Neural crest cell (in vitro differentiated cells): ENCODE results near the gene EIF2B5. TPM values are rescaled to one million over a fixed set of nuclear protein-coding genes. Genes with fewer than 3 reads are reported as not detected.

Experiments
- DNase-seq: peaks from one replicate; pipeline ENCODE4 v3.0.0; 2021; ENCODE audit warnings: low read depth, mixed read lengths, low spot score
- H3K27ac Mint-ChIP-seq: one replicate; pipeline ENCODE4 v1.8.0; 2021; ENCODE audit warnings: mild to moderate bottlenecking, mixed read lengths; ENCODE audit not compliant: unreplicated experiment
- H3K27me3 Mint-ChIP-seq: 2 replicates; pipeline ENCODE4 v1.8.0; 2021; ENCODE audit warnings: low read depth, mild to moderate bottlenecking, mixed read lengths
- H3K36me3 Mint-ChIP-seq: 2 replicates; pipeline ENCODE4 v1.8.0; 2021; ENCODE audit warnings: low read depth, mild to moderate bottlenecking, mixed read lengths
- H3K4me1 Mint-ChIP-seq: 2 replicates; pipeline ENCODE4 v1.8.0; 2021; ENCODE audit warnings: mixed read lengths
- H3K4me3 Mint-ChIP-seq: one replicate; pipeline ENCODE4 v1.8.0; 2021; ENCODE audit warnings: mild to moderate bottlenecking, mixed read lengths
- H3K9me3 Mint-ChIP-seq: 2 replicates; pipeline ENCODE4 v1.8.0; 2021; ENCODE audit warnings: mixed read lengths
- total RNA-seq: library from RNA; stranded (reverse); gene quantifications from 2 replicates; pipeline ENCODE4 v1.2.1, GENCODE V29; 2021
- TF ChIP-seq, protein P1 (sequence below): fragments of 200-600 bp; sonication (generic); conservative IDR thresholded peaks from 2 replicates; pipeline ENCODE4 v1.5.0; 2021; ENCODE audit warnings: antibody characterized with exemption, mild to moderate bottlenecking

Gene EIF2B5
- total RNA-seq, 1 donor from 2014 or later: 57.7 TPM

DNA sequence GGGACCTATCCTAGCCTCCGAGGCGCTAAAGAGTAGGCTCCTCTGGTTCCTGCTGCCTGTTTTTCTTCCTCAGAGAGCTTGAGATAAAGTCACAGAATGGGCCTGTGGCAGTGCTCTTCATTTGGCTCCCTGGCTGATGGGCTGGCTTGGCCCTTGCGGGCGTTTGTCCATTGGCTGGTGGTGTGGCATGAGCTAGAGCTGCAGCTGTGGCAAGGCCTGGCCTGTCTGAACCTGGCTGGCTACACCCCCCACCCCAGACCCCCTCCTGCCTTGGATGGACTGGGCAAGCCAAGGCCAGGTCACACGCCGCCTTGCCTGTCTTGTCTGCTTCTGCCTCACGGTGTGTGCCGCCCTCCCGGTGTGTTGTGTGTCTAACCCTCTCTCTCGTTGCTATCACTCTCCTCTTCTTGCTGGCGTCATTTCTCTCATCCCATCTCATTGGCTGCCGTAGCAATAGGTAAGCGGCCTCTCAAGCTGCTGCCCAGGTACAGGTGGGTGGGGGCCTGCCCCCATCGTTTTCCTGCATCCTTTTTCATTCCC is 42.7 kb downstream of the EIF2B5 start:
- Mint-ChIP-seq H3K9me3 (no peaks in the 10 kb centered on the region), H3K27me3 (no peaks in the 10 kb centered on the region), H3K27ac (no peak overlapping the region), H3K4me3 (peak overlapping the region; percentile 65), H3K4me1 (peaks cover 34% of the 10 kb centered on the region), H3K36me3 (peaks cover 8% of the 10 kb centered on the region)
- no peak for DNase-seq
- TF ChIP-seq, protein P1, sequence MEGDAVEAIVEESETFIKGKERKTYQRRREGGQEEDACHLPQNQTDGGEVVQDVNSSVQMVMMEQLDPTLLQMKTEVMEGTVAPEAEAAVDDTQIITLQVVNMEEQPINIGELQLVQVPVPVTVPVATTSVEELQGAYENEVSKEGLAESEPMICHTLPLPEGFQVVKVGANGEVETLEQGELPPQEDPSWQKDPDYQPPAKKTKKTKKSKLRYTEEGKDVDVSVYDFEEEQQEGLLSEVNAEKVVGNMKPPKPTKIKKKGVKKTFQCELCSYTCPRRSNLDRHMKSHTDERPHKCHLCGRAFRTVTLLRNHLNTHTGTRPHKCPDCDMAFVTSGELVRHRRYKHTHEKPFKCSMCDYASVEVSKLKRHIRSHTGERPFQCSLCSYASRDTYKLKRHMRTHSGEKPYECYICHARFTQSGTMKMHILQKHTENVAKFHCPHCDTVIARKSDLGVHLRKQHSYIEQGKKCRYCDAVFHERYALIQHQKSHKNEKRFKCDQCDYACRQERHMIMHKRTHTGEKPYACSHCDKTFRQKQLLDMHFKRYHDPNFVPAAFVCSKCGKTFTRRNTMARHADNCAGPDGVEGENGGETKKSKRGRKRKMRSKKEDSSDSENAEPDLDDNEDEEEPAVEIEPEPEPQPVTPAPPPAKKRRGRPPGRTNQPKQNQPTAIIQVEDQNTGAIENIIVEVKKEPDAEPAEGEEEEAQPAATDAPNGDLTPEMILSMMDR: no peak

DNA sequence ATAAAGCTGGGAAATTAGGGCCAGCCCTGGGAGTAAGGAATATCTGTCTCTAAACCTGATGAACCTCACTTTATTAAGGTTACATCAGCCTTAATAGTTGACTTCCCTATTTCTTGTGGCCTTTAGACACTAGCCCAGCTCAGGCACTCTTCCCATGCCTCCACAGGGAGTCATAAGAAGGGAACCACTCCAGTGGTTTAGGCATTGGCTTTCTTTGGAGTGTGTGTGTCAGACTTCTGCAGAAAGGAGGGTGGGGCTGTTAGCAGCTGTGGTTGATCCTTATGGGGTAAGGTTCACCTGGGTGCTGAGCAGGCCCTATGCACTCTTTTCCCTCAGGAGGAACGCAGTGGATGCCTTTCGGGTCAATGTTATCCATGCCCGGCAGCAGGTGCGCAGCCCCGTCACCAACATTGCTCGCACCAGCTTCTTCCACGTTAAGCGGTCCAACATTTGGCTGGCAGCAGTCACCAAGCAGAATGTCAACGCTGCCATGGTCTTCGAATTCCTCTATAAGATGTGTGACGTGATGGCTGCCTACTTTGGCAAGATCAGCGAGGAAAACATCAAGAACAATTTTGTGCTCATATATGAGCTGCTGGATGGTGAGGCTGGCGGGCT is 43.5 kb downstream of the EIF2B5 start:
- H3K4me3 Mint-ChIP-seq: peak overlapping the region; percentile 66
- no peaks in the 10 kb centered on the region for H3K27me3 Mint-ChIP-seq
- H3K27ac Mint-ChIP-seq: no peak overlapping the region
- H3K9me3 Mint-ChIP-seq: no peaks in the 10 kb centered on the region
- H3K4me1 Mint-ChIP-seq: peaks cover 34% of the 10 kb centered on the region
- TF ChIP-seq, protein P1: no peak
- DNase-seq: no peak
- peaks cover 8% of the 10 kb centered on the region for H3K36me3 Mint-ChIP-seq

DNA sequence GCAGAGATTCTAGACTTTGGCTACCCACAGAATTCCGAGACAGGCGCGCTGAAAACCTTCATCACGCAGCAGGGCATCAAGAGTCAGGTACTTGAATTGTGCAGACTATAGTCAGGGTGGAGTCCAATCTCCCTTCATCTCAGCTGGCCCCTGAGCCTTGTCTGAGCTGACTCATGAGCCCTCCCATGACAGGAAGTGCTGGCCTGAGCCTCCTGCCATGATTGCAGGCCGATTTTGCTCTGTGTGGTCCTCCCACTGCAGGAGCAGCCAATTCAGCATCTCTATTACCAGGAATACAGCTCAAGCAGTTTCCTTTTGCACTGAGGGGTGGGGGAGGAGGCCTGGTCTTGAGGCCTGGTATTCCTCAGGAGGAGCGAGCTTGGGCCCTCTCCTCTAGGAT is 45.0 kb downstream of the EIF2B5 start:
- H3K4me1 Mint-ChIP-seq: peaks cover 32% of the 10 kb centered on the region
- DNase-seq: no peak
- H3K27me3 Mint-ChIP-seq: no peaks in the 10 kb centered on the region
- TF ChIP-seq, protein P1: no peak
- H3K27ac Mint-ChIP-seq: no peak overlapping the region
- peaks cover 8% of the 10 kb centered on the region for H3K36me3 Mint-ChIP-seq
- no peaks in the 10 kb centered on the region for H3K9me3 Mint-ChIP-seq
- H3K4me3 Mint-ChIP-seq: peak overlapping the region; percentile 56

DNA sequence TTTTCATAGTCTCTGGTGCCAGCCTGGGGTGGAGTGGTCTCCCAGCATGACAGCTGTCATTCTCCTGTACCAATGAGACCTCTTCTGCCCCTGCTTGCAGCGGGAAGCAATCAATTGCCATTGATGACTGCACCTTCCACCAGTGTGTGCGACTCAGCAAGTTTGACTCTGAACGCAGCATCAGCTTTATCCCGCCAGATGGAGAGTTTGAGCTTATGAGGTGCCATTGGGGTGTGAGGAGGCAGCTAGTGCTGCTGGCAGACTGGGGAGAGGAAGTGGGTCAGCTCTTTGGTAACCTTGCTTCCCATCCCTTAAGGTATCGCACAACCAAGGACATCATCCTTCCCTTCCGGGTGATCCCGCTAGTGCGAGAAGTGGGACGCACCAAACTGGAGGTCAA is 46.4 kb downstream of the EIF2B5 start:
- Mint-ChIP-seq H3K27me3 (no peaks in the 10 kb centered on the region), H3K4me1 (peaks cover 29% of the 10 kb centered on the region), H3K4me3 (peak overlapping the region; percentile 27), H3K27ac (no peak overlapping the region), H3K36me3 (peaks cover 8% of the 10 kb centered on the region), H3K9me3 (no peaks in the 10 kb centered on the region)
- TF ChIP-seq, protein P1: no peak
- no peak for DNase-seq

- no peaks in the 10 kb centered on the region for H3K9me3 Mint-ChIP-seq
- H3K27ac Mint-ChIP-seq: peak overlapping the region; percentile 2
- TF ChIP-seq, protein P1: no peak
- DNase-seq: no peak
- no peaks in the 10 kb centered on the region for H3K27me3 Mint-ChIP-seq
- H3K4me1 Mint-ChIP-seq: peaks cover 30% of the 10 kb centered on the region
- H3K36me3 Mint-ChIP-seq: peaks cover 8% of the 10 kb centered on the region
- peak overlapping the region; percentile 96 for H3K4me3 Mint-ChIP-seq
Observed at GRCh38 chr3:184183679-184184078, 48.5 kb downstream of the EIF2B5 start.
